GM19193 (cell line): Measurements from ENCODE around the gene MSMP.

ENCODE experiments used
- POLR2A ChIP-seq: IDR thresholded peaks from 4 replicates; pipeline ENCODE4 v1.6.1; 2011; ENCODE audit not compliant: insufficient read depth, insufficient read length; ENCODE audit errors: extremely low read depth

The MSMP gene

DNA sequence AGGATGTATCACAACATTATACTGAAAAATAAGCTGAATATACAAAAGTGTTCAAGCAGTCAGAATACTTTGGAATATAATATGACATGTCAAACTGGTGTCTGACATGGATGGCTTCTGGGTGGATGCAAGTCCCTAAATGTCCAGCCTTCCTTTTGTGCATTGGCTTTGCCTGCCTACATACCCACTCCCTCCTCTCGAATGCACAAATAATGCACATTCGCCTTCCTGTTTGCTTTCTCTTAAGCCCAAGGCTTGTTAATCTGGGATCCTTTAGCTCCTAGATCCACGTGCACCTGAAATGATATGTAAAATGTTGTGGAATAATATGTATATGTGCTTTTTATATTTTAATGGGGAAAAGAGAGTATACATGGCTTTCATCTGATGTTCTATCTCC, 24.4 kb upstream of the MSMP start:
- TF ChIP-seq POLR2A, result no peak

DNA sequence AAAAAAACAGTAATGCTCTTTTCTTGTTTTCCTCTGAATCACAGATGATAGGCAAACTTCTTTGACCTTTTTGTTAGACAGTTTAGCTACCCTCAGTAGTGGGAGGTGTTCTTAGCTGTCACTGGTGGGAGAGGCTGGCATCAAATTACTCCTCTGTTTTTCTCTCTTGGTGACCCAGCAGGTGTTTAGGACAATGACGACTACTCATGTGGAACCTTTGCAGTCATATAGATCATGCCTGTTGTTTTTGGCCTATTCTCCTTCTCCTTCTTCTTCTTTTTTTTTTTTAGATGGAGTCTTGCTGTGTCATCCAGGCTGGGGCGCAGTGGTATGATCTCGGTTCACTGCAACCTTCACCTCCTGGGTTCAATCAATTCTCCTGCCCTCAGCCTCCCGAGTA, 21.9 kb upstream of the MSMP start:
- no peak for TF ChIP-seq POLR2A

DNA sequence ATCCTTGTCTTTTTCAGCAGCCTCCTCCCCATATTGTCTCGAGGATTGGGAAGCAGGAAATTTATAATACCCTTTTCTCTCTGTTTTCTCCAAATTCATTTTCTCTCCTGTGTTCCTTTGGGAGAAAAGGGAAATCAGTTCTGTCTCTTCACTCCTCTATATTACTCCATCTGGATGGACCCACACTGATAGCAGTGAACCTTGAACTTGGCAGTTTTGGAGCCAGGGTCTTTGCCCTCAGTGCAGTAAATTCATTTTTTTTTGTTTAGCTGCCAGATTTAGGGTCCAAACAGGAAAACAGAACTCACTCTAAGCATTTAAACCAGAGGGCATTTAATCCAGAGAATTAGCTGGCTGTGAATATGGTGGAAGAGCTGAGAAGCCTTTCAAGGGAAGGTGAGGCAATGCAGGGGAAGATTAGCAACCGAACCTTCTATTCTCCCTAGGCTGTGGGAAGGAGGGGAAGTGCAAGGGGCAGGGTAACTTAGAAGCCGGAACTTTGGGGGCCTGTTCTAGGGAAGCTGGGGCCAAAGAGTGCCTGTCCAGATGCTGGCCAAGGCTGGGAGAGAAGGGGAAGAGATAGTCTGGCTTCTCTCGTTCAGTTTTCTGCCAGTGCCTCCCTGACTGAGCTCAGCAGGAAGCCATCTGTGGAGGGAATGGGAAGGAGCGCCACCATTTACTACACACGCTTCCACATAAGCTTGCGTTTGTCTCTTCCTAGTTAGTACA, 21.0 kb upstream of the MSMP start:
- no peak for TF ChIP-seq POLR2A

DNA sequence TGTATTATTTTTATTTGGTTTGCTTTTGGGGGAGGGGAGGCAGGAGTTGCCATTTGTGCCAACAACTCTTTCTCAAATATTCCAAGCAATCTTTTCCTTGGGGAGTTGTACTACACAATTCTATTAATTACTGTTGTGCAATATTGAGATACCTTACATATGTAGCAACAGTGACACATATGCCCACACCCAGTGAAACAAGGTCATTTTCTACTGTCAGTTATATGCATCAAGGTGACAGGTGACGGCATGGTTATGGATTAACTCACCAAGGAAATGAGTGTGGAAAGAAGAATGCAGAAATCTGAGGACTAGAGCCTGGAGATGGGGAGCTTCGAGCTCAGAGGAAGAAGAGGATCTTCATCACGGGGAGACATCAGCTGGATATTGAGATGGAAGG, 17.9 kb upstream of the MSMP start:
- TF ChIP-seq POLR2A, result no peak

DNA sequence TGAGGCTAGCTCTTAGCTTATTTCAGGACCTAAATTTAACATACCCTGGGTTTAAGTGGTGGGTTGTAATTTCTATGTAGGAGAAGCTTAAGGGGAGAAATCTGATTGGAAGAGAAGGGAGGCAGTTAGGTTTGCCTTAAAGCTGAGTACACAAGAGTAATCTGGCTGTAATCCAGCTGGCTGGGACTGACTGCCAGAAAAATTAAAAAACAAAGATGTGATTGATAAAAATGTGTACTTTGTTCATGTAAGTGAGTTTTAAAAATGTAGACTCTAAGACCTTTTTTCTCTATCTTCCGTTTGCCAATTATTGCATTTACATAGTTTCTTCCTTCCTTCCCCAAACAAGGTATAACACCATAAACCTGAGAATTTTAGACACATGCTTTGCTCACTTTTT, 17.5 kb upstream of the MSMP start:
- no peak for TF ChIP-seq POLR2A

DNA sequence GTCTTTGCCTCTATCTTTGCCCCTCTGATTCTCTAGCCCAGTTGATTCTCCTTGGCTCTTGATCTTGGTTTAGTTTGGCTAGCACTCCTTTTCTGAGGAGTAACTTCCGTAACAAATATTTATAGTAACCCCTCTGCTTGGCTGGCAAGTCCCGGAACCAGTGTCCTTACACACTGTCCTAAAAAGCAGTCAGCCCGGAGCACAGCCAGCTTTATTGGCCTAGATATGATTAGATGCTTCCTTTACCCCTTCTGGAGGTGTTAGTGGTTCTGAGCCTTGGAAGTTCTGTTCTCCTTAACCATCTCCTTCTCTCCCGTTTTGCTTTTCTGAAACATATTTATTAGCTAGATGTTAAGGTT, 17.0 kb upstream of the MSMP start:
- no peak for TF ChIP-seq POLR2A

DNA sequence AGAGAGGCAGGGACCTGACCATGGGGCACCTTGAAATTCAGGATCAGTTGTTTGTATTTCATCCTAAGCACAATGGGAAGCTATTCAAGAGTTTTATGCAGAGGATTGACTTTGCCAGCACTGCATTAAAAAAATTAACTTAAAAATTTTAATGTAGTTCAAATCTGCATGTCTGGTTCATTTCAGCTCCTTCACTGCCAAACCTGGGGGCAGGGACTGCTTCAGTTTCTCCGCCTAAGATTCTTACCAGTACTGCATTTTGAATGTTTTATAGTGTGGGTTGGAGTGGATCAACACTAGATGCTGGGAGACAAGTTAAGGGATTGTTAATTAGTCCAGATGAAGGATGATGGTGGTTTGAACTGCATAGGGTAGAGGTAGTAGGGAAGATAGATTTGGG, 15.7 kb upstream of the MSMP start:
- TF ChIP-seq POLR2A, result no peak

DNA sequence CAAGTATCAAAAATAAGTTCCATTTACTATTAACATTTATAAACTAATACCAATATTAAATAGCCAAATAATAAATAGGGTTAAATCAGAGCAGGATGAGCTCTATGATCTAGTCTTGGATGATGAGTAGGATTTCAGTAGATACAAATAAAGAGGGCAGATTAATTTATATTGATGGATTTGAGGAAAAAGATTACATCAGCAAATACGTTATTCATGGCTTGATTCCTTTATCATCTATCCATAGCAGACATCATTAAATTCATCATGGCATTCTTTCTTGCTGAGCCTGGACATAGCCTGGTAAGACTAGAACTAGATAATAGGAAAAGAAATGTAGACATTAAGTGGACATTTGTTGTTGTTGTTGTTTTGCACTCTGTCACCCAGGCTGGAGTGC, 13.4 kb upstream of the MSMP start:
- TF ChIP-seq POLR2A, result no peak

DNA sequence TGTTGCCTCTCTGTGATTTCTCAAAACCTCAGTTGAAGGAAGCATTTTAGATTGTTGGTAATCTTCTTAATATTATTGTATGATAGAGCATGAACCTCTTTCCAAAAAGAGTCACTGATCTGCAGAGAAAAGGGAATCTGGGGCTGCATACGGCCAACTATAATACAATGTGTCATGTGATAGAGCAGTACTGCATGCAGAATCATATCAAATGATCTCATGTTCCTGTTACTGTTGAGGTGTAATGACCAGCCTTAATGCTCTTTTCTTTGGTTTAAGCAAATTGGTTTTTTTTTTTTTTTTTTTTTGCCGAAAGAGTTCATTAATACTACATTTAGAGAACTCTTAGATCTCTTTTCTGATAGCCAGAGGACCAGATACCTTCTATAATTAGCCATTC, 12.9 kb upstream of the MSMP start:
- no peak for TF ChIP-seq POLR2A

DNA sequence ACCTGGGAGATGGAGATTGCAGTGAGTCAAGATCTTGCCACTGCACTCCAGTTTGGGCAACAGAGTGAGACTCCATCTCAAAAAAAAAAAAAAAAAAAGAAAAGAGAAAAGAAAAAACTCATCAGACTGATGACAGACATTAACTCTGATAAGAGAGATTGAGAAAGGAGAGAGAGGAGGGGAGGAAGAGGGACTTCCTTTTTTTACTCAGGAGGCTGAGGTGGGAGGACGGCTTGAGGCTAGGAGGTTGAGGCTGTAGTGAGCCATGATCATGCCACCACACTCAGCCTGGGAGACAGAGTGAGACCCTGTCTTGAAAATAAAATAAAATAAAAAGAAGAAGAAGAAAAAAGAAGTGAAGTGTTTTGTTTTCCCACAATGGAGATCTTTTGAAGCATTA, 9.7 kb upstream of the MSMP start:
- no peak for TF ChIP-seq POLR2A

DNA sequence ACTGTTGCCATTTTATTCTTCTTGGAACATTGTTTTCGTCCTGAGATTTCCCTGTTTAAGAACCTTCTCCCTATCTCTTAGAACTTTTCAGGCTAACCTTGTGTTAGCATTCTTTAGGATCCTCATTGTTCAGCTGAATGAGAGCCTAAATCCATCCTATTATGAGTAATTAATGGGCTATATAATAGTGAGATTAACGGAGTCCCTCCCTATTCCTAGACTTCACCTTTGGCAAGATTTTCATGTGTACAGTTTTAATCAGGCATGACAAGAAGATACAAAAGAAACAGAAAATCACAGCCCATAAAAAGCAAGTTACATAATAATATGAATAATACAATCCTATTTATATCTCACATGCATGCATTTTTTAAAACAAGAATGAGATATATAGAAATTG, 9.1 kb upstream of the MSMP start:
- TF ChIP-seq POLR2A, result no peak

DNA sequence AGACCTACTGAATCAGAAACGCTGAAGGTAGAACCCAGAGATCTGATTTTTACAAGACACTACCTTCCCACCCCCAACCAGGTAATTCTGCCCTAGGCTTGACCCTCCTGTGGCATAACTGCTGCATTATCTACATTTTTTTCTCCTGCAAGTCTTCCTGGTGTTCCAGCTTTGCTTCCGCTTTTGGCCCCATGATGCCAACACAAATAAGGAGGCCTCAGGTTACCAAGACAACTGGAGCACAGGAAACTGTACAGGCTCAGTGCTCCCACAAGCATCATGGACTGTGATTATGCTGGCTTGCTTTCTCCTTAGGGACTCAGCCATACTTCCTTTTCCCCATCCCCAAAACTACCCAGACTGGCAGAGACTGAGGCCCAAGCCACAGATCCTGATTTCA, 6.6 kb upstream of the MSMP start:
- TF ChIP-seq POLR2A, result no peak

DNA sequence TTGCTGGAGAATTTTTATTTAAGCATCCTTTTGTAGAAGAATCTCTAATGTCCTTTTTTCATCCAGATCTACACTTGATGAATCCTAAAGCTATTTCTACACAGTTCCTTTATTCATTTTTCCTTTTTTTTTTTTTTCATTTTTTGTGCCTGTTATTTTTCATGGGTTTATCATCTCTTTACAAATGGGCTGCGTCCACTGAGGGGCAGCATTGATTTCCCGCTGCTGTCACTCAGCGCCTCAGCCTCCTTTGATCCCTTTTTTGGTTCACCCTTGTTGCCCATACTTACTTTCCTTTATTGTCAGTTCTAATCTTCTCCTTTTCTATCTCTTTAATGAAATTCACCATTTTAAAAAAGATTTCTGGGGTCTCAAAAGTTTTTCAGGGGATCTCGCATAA, 5.7 kb upstream of the MSMP start:
- no peak for TF ChIP-seq POLR2A

DNA sequence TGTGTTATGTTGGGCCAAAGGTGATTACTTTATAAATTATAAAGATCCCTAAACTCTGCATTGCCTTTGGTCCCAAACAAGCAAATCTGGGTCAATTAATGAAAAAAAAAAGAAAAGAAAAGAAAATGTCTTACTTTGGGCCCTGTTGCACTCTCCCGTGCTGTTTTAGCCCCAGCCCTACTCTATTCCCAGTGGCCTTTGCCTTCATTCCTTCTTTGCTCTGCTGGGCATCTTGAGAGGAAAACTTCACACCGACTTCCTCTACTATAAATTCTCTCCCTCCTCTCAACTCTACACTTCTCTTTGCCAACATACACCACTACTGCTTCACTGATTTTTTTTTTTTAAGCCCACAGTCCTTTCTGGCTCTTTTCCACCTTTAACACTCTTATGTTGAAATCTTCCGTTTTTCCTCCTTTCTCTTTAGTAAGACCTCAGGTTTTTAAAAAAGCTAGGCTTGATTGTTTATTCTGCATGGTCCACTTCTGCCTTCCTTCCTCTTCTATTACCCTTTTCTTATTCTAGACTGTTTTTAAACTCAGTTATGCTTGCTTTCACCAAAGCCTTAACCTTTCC, 4.5 kb upstream of the MSMP start:
- TF ChIP-seq POLR2A, result no peak

DNA sequence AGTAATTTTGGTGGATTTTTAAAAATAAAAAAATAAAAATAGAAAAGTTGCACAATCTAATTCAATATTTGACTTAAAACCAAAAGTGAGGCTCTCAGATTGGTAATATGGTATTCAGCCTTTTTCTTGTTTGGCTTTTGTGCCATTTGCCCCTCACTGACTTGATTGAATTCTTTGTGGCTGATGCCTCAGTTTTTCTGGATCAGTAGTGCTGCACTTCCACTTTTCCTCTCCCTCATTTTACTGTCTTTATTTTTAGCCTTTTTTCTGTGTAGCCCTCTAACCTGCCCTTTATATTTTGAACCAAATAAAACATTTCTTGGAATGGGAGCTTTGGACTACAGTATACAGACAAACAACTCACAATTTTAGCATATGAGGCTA, 3.8 kb upstream of the MSMP start:
- TF ChIP-seq POLR2A, result no peak

DNA sequence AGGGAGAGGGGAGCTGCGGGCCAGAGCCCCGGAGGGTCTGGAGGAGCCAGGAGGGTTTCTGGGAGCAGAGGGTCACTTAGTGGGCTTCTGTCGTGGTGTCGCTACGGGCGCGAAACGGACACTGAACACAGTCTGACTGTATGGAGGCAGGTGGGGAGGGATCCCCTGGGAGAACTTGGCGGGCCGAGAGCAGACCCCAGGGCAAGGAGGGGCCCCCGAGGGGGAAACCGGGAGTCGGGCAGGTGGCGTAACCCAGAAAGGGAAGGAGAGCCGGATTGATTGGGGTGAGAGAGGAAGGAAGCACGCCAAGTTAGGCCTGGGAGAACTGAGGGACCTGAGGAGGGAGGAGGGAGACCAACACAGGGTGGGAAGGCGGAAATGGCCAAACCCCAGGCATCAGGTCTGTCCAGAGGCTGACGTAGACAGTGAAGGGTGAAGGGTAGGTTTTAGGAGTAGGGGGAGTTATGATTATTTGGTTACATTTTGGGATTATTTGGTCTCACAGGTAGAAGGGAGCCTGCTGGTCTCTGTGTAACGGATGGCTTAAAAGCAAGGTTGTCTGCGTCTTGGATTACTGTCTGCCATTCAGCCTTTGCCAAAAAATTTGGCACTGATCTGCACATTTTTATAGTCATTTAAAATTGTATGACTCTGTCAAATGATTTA, 3.3 kb upstream of the MSMP start:
- TF ChIP-seq POLR2A, result peak; percentile 61
